Stimulated activated CD8-positive, alpha-beta memory T cell treated with anti-CD3 and anti-CD28 coated beads, Interleukin-4, amount 100 ng/mL, for 48 hours (primary cell): ENCODE data around the gene NCAPG2.
"Not testable (repeated sequence)": the region's sequence is repeated elsewhere in the genome, so short reads cannot be mapped to it uniquely, and the experiment has no call there.

Experiments used
- DNase-seq: peaks from one replicate; pipeline ENCODE4 v3.0.0-alpha.2; 2020

NCAPG2 gene

GRCh38 chr7:158703679-158704523 lies 703 bp downstream of the NCAPG2 start:
- not testable (repeated sequence) for DNase-seq

DNA sequence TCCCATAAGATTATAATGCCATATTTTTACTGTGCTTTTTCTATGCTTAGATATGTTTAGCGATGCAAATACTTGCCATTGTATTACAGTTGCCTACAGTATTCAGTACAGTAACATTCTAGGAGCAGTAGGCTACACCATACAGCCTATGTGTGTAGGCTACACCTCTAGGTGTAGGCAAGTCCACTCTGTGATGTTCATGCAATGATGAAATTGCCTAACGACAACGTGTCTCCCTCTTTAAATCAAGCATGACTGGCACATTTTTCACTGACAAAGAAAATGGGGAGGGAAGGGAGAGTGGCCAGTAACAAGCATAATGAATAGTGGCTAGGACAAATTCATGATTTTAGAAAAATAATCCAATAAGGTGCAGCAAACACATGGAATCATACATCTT lies 1.7 kb downstream of the NCAPG2 start:
- DNase-seq: no peak

- DNase-seq: no peak
Observed at GRCh38 chr7:158702196-158702595, 2.4 kb downstream of the NCAPG2 start.

DNA sequence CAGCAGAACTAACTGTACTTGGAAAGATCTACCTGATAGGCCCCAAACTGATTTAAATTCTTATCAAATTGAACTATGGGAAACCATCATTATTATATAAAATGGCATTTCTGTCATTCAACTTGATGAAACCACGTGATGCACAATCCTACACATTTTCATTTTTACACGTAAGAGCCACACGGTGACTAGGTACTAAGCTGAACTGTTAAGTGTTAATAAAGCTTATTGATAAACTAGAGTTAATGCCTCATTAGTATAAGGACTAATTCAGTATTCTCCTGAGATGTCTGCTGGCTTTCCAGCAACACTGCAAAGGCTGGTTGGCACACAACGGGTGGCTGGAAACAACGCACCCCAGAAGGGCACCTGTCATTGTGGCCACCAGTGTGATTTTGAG lies 4.6 kb downstream of the NCAPG2 start:
- DNase-seq: no peak

- DNase-seq: no peak
Observed at GRCh38 chr7:158699341-158699740, 5.3 kb downstream of the NCAPG2 start.

DNA sequence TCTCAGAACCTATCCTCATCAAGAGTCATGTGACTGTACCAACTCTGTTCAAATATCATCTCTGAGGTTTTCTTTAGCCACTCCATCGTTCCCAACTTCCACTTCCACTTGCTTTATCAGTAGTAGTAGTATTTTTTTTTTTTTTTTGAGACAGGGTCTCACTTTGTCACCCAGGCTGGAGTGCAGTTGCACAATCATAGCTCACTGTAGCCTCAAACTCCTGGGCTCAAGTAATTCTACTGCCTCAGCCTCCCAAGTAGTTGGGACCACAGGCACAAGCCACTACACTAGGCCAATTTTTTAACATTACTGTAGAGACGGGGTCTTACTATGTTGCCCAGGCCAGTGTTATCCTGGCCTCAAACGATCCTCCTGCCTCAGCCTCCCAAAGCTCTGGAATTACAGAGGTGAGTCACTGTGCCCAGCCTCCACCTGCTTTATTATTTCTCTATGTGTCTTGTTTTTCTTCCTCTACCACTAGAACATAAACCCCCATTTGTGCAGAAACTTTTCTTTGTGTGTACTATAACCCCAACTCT lies 5.9 kb downstream of the NCAPG2 start:
- DNase-seq: no peak

DNA sequence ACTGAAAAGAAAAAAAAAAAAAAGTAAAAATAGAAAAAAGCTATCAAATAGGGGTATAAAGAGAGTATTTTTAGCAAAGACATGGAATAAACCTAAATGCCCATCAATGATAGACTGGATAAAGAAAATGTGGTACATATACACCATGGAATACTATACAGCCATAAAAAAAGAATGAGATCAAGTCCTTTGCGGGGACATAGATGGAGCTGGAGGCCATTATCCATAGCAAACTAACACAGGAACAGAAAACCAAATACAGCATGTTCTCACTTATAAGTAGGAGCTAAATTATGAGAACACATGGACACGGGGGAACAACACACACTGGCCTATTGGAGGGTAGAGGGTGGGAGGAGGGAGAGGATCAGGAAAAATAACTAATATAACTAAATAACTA lies 7.0 kb downstream of the NCAPG2 start:
- not testable (repeated sequence) for DNase-seq

DNA sequence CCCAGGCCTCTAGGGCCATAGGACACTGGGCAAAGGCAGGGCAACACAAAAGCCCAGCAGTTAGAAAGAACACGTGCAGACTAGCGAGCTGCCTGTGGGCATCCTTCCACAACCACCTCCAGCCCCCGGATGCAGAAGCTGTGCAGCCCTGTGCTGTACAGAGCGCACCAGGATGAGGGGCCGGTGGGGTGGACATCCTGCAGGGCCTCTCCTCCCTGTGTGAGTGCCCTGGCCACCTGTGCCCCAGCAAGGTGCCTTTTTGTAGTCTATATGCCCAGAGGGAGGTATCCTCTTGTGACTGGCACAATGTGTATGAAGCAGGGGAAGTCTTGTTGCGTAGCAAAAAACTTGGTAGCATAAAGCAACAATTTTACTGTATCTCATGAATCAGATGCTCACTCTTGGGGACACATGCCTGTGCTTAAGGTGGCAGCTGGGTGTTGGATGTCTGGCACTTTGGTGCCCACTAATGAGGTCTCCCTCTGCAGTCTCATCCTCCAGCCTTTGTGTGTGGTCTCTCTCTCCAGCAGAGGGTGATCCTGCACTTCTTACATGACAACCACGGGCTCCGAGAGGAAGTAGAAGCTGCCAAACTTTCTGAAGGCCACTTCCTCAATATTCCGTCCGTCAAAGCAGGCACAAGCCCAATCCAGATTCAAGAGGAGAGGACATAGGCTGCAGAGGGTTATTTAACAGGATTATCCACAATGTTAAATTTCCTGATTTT lies 8.7 kb downstream of the NCAPG2 start:
- no peak for DNase-seq

DNA sequence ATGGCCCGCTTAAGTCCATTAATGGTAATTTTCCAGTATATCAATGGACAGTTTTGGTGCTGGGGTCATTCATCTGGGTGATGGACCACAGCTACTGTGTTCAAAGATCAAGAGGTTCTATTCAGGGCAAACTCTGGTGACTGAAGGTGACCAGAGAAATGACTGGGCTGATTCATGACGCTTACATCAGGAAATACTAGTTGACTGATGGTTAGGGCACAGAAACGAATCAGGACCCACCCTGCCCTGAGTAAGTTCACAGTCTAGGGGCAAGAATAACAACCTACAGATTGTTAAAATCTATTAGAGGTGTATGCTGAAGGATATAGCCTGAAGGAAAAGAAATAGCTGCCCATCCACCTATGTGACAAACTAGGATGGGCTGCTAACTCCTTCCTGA lies 9.5 kb downstream of the NCAPG2 start:
- DNase-seq: no peak

DNA sequence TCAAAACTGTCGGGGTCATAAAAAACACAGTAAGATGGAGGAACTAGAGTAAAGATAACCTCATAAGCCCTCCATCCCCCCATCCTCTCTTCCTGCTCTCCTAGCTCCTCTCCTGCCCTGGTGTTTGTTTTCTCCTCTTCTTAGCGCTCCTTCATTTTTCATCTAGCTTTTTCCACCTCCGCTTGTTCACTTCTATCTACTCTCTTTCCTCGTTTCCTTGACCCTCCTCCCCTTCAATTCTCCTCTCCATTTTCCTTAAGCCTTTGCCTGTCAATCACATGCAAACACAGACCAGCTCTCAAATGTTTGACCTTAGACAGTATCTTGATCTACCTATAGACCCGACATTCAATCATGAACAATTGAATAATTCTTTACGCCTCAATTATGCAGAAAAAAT lies 10.0 kb downstream of the NCAPG2 start:
- no peak for DNase-seq

- DNase-seq: no peak
Observed at GRCh38 chr7:158689488-158689887, 15.1 kb downstream of the NCAPG2 start.

- no peak for DNase-seq
Observed at GRCh38 chr7:158687406-158687805, 17.2 kb downstream of the NCAPG2 start.

DNA sequence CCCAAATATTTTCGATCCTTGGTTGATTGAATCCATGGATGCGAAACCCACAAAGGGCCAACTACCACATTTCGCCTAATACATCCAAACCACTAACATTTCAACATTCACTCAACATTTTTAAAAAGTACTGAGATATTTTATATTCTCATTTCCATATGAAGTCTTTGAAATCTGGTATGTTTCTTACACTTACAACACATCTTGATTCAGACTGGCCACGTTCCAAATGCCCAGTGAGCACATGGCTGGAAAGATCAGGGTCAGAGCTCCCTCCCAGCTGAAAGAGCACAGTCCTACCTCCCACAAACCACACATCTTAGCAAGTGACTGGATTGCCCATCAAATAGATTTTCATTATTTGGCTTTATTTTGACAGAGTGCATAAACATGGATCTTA lies 18.9 kb downstream of the NCAPG2 start:
- DNase-seq: no peak

DNA sequence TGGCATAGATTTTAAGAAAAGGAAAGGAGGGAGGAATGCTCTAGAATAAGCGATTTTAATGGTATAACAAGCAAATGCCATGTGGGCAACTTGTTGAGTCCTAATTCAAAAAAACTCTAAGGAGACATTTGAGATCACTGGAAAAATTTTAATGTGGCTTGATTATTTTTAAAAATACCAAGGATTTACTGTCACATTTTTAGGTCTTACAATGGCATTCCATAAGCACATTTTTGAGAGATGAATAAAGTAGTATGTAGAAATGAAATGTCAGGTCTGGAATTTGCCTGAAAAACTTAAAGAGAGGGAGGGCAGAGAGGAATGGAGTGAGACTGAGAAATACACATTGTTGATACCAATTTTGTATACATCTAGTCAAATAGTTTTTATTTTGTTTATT lies 20.3 kb downstream of the NCAPG2 start:
- no peak for DNase-seq

DNA sequence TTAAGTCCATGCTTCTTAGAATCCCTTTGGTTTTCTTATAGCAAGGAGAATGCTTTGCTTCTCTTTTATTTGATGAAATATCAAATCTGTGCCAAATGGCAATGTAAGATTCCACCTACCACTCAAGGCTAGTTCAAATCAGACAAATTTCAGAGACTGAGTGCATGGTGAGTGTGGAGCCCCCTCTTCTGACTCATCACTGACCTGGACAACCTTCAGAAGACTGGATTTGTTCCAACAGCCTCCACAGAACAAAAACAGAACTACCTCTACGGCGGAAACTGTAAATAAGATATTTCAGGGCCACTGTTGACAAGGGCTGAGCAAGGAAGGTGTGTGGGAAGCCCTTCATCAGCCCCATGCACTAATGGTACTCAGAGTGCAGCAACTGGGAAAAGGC lies 21.1 kb downstream of the NCAPG2 start:
- DNase-seq: no peak

DNA sequence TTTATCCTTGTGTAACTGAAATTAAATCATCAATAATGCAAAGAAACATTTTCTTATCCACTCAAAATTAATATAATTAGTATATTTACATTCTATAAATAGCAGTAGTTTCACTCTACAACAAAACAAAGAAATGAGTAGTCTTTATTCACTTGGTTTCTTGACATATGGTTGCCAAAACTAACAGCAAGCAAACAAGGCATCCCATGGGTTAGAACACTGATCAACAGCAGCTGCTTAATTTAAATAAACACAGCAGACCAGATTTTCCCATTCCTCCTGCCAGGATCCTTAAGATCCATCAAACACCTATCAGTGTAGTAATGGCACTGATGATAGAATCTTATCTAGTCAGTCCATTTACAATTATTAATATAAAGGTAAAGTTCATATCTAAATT lies 22.1 kb downstream of the NCAPG2 start:
- no peak for DNase-seq

DNA sequence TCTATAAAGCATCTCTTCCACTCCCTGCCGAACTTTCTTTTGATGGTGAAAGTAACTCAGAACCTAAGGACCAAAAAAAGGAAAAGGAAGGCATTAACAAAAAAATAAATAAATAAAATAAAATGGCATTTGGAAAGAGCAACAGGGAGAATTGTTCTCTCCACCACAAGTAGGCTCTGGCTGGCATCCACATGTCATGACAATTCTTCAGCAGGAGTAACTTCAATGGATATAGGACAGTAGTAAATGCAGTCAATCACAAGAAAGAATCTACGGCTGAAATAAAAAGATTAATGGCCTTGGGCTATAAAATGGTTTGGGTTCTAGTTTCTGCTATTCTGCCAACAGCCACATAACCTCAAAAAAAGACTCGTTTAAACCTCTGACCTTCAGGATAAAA lies 23.9 kb downstream of the NCAPG2 start:
- no peak for DNase-seq

DNA sequence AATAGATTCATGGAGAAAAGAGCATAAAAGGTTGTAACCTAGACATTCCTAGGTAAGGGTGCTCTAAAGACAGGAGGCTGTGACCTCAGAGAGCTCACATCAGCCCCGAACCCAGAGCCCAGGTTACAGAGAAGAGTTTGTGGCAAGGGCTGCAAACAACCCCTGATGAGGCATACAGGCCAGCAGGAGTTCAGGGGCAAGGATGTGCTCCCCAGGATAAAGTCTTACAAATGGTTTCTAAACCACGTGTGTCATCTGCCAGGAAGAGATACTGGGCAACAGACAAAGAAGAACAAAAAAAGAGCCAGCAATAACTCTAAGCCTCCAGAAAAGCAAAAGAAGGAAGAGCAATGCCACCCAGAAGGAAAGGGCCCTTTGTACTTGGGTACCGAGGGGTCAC lies 27.7 kb downstream of the NCAPG2 start:
- no peak for DNase-seq

DNA sequence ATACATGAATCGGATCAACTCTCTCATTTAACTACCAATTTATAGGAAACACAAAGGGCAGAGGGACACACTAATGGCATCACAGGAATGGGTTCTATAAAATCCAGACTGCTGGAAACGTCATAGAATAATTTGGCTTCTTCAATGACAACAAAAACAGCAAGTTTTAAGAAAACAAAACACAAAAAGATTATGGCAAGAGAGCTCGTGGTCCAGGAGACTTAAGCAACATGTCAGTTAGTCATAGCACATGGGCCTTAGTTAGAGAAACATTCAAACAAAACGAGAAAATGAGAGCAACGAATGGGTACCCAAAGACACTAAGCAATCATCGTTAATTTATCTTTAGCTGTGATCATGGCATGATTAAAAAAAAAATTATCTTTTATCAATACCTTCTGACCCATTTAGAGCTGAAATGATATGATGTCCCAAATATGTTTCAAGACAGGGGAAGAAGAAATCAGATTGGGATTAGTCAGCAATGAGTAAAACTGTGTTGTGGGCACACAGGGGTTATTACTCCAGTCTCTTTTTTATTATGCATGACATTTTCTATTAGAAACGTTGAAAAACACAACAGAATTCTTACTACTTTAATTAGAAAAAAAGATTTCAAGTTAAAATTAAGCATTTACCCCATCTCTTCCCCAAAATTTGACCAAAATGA lies 28.3 kb downstream of the NCAPG2 start:
- DNase-seq: no peak

GRCh38 chr7:158672975-158673374 lies 31.6 kb downstream of the NCAPG2 start:
- no peak for DNase-seq

DNA sequence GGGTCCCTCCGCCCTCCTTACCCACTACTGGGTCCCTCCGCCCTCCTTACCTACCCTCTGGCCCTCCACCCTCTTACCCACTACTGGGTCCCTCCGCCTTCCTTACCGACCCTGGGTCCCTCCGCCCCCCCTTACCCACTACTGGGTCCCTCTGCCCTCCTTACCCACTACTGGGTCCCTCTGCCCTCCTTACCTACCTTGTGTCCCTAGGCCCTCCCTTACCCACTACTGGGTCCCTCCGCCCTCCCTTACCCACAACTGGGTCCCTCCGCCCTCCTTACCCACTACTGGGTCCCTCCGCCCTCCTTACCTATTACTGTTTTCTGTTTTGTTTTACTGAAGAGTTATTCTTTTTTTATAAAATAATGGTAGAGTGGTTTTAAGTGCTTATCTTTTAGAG lies 36.5 kb downstream of the NCAPG2 start:
- DNase-seq: not testable (repeated sequence)

GRCh38 chr7:158666966-158667678 lies 37.5 kb downstream of the NCAPG2 start:
- not testable (repeated sequence) for DNase-seq

DNA sequence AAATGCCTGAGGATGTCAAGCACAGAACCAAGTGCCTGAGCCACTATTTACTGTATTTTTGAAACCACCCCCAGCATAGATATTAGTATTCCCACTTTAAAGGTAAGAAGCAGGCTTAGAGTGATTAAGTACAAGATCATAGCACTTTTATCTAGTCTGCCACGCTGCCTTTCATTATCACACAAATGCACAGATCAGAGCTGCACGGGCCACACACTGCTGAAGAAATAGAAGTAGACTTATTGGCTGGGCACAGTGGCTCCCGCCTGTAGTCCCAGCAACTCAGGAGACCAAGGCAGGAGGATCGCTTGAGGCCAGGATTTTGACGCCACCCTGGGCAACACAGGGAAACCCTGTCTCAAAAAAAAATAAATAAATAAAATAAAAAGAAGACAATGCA lies 38.2 kb downstream of the NCAPG2 start:
- no peak for DNase-seq
